ENCODE results near the gene TUBB1. TPM values are rescaled to one million over a fixed set of nuclear protein-coding genes. Genes with fewer than 3 reads are reported as not detected.

Gene TUBB1
- total and polyA plus RNA-seq, 2 donors (not counting 1 experiment from before 2014, with no cell fraction given), result 0.22 to 0.43 TPM

GRCh38 chr20:58984691-58985090, 34.5 kb upstream of the TUBB1 start:
- no peaks in the 10 kb centered on the region for H3K27me3 ChIP-seq (replicated peaks in 1 of 4; ENCODE audit: control extremely low read depth in 1 of 4, control insufficient read depth in 3 of 4, insufficient read depth in 4 of 4, low read length in 3 of 4)
- ChIA-PET CTCF (interaction anchor here (1.0 to 2.0 kb wide), 2 partner anchors 9 to 10 kb away, joined by 3 to 5 read pairs; no protein-coding TSS in a partner anchor), POLR2A (no interaction called here)
- DNase-seq, result no peak
- H3K4me2 ChIP-seq (replicated peaks; ENCODE audit: low read depth, low read length, poor library complexity, severe bottlenecking), result no peak overlapping the region
- H3K9ac ChIP-seq (ENCODE audit: low read length), result no peak overlapping the region
- TF ChIP-seq CTCF (IDR thresholded peaks at IDR 0.05), result no peak
- TF ChIP-seq EZH2 (IDR thresholded peaks at IDR 0.05; ENCODE audit: borderline replicate concordance, insufficient read depth, low read depth, low read length, poor library complexity, severe bottlenecking), result no peak
- H3K36me3 ChIP-seq (replicated peaks in 1 of 2; ENCODE audit: control extremely low read depth in 1 of 2, control insufficient read depth in 1 of 2, extremely low read depth in 1 of 2, insufficient read depth in 2 of 2, low read length in 1 of 2), result peaks cover 0 to 44% of the 10 kb centered on the region in 2 experiments
- Mint-ChIP-seq H3K27me3 (no peaks in the 10 kb centered on the region), H3K27ac (peak overlapping the region; percentile 50), H3K9me3 (ENCODE audit: insufficient read depth) (no peaks in the 10 kb centered on the region), H3K4me3 (no peak overlapping the region), H3K4me1 (peaks cover 34% of the 10 kb centered on the region)
- no peaks in the 10 kb centered on the region for H3K9me3 ChIP-seq (ENCODE audit: control extremely low read depth in 1 of 3, control insufficient read depth in 2 of 3, insufficient read depth in 1 of 3, low read length in 2 of 3)
- no peak overlapping the region for H2AFZ ChIP-seq (ENCODE audit: insufficient read depth, low read depth, low read length, poor library complexity, severe bottlenecking)
- WGBS (ENCODE audit: insufficient coverage), result 94% methylated on average over 6 of the region's 6 CpGs
- no peak overlapping the region for H3K4me3 ChIP-seq (ENCODE audit: control extremely low read depth in 1 of 5, extremely low read depth in 1 of 5, insufficient read depth in 1 of 5, low read depth in 2 of 5, low read length in 4 of 5)
- H3K4me1 ChIP-seq (ENCODE audit: control insufficient read depth in 2 of 2, insufficient read depth in 2 of 2, low read length in 2 of 2), result peaks cover 20 to 39% of the 10 kb centered on the region in 2 donors
- peaks cover 27% of the 10 kb centered on the region for H4K20me1 ChIP-seq (ENCODE audit: control insufficient read depth, insufficient read depth, low read length, poor library complexity, severe bottlenecking)
- H3K79me2 ChIP-seq (ENCODE audit: control insufficient read depth, insufficient read depth, low read length), result peaks cover 75% of the 10 kb centered on the region
- intact Hi-C loops (cut with micrococcal nuclease), result no loop called here
- H3K27ac ChIP-seq (ENCODE audit: low read length in 2 of 2), result peak overlapping the region in 1 of 2 donors; percentile 37
- no peak for ATAC-seq (ENCODE audit: low read depth)

- ChIA-PET CTCF (interaction anchor here (2.0 kb wide), 1 partner anchor 8 kb away, joined by 5 read pairs; no protein-coding TSS in a partner anchor), POLR2A (no interaction called here)
- Histone ChIP-seq H3K36me3 (replicated peaks in 1 of 2; ENCODE audit: control extremely low read depth in 1 of 2, control insufficient read depth in 1 of 2, extremely low read depth in 1 of 2, insufficient read depth in 2 of 2, low read length in 1 of 2) (peaks cover 0 to 52% of the 10 kb centered on the region in 2 experiments), H4K20me1 (ENCODE audit: control insufficient read depth, insufficient read depth, low read length, poor library complexity, severe bottlenecking) (peaks cover 27% of the 10 kb centered on the region), H3K9ac (ENCODE audit: low read length) (no peak overlapping the region), H3K9me3 (ENCODE audit: control extremely low read depth in 1 of 3, control insufficient read depth in 2 of 3, insufficient read depth in 1 of 3, low read length in 2 of 3) (no peaks in the 10 kb centered on the region), H2AFZ (ENCODE audit: insufficient read depth, low read depth, low read length, poor library complexity, severe bottlenecking) (no peak overlapping the region), H3K27me3 (replicated peaks in 1 of 4; ENCODE audit: control extremely low read depth in 1 of 4, control insufficient read depth in 3 of 4, insufficient read depth in 4 of 4, low read length in 3 of 4) (no peaks in the 10 kb centered on the region), H3K79me2 (ENCODE audit: control insufficient read depth, insufficient read depth, low read length) (peaks cover 74% of the 10 kb centered on the region), H3K27ac (ENCODE audit: low read length in 2 of 2) (no peak overlapping the region), H3K4me1 (ENCODE audit: control insufficient read depth in 2 of 2, insufficient read depth in 2 of 2, low read length in 2 of 2) (peaks cover 20 to 34% of the 10 kb centered on the region in 2 donors), H3K4me2 (replicated peaks; ENCODE audit: low read depth, low read length, poor library complexity, severe bottlenecking) (no peak overlapping the region), H3K4me3 (ENCODE audit: control extremely low read depth in 1 of 5, extremely low read depth in 1 of 5, insufficient read depth in 1 of 5, low read depth in 2 of 5, low read length in 4 of 5) (no peak overlapping the region)
- no peaks in the 10 kb centered on the region for H3K9me3 Mint-ChIP-seq (ENCODE audit: insufficient read depth)
- no peak for ATAC-seq (ENCODE audit: low read depth)
- intact Hi-C loops (cut with micrococcal nuclease), result no loop called here
- WGBS (ENCODE audit: insufficient coverage), result 80% methylated on average over 1 of the region's 5 CpGs
- H3K4me3 Mint-ChIP-seq, result no peak overlapping the region
- no peak for DNase-seq
- TF ChIP-seq CTCF (IDR thresholded peaks at IDR 0.05) (no peak), EZH2 (IDR thresholded peaks at IDR 0.05; ENCODE audit: borderline replicate concordance, insufficient read depth, low read depth, low read length, poor library complexity, severe bottlenecking) (no peak)
- H3K27me3 Mint-ChIP-seq, result no peaks in the 10 kb centered on the region
- peaks cover 31% of the 10 kb centered on the region for H3K4me1 Mint-ChIP-seq
- no peak overlapping the region for H3K27ac Mint-ChIP-seq
These were observed 33.6 kb upstream of the TUBB1 start for GRCh38 chr20:58985656-58986055.
